Fibroblast of the aortic adventitia (primary cell): Measurements from ENCODE around the gene PNRC1. TPM values are rescaled to one million over a fixed set of nuclear protein-coding genes. Genes with fewer than 3 reads are reported as not detected.
A peak's percentile ranks its signal among the peaks of the same experiment; 100 is the strongest.

Source experiments
- DNase-seq: peaks from one replicate; pipeline ENCODE4 v3.0.0-alpha.2; 2010; ENCODE audit warnings: low read depth
- H3K4me3 ChIP-seq: 2 replicates; pipeline ENCODE4 v1.5.1; 2011; ENCODE audit warnings: low read depth, mild to moderate bottlenecking, control low read depth, low read length, moderate library complexity
- total RNA-seq: library from RNA; depleted of rRNA; stranded (reverse); fragments of >200 nt; gene quantifications from 2 replicates; pipeline ENCODE4 v1.2.3, GENCODE V29; 2012; ENCODE audit warnings: low replicate concordance
- TF ChIP-seq, protein P1 (sequence below): IDR thresholded peaks from 2 replicates; pipeline ENCODE4 v1.5.1; 2011; ENCODE audit warnings: mild to moderate bottlenecking, low read length, control low read depth, inconsistent platforms; ENCODE audit not compliant: insufficient read depth

Gene PNRC1
- total RNA-seq, 1 donor, result 92.3 TPM

DNA sequence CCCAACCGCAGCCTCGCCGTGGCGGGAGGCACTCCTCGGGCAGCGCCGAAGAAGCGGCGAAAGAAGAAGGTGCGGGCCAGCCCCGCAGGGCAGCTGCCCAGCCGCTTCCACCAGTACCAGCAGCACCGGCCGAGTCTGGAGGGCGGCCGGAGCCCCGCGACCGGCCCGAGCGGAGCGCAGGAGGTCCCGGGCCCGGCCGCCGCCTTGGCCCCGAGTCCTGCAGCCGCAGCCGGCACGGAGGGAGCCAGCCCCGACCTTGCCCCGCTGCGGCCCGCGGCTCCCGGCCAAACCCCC, 525 bp downstream of the PNRC1 start:
- TF ChIP-seq, protein P1, sequence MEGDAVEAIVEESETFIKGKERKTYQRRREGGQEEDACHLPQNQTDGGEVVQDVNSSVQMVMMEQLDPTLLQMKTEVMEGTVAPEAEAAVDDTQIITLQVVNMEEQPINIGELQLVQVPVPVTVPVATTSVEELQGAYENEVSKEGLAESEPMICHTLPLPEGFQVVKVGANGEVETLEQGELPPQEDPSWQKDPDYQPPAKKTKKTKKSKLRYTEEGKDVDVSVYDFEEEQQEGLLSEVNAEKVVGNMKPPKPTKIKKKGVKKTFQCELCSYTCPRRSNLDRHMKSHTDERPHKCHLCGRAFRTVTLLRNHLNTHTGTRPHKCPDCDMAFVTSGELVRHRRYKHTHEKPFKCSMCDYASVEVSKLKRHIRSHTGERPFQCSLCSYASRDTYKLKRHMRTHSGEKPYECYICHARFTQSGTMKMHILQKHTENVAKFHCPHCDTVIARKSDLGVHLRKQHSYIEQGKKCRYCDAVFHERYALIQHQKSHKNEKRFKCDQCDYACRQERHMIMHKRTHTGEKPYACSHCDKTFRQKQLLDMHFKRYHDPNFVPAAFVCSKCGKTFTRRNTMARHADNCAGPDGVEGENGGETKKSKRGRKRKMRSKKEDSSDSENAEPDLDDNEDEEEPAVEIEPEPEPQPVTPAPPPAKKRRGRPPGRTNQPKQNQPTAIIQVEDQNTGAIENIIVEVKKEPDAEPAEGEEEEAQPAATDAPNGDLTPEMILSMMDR, result no peak
- H3K4me3 ChIP-seq, result peak overlapping the region; percentile 90
- no peak for DNase-seq

DNA sequence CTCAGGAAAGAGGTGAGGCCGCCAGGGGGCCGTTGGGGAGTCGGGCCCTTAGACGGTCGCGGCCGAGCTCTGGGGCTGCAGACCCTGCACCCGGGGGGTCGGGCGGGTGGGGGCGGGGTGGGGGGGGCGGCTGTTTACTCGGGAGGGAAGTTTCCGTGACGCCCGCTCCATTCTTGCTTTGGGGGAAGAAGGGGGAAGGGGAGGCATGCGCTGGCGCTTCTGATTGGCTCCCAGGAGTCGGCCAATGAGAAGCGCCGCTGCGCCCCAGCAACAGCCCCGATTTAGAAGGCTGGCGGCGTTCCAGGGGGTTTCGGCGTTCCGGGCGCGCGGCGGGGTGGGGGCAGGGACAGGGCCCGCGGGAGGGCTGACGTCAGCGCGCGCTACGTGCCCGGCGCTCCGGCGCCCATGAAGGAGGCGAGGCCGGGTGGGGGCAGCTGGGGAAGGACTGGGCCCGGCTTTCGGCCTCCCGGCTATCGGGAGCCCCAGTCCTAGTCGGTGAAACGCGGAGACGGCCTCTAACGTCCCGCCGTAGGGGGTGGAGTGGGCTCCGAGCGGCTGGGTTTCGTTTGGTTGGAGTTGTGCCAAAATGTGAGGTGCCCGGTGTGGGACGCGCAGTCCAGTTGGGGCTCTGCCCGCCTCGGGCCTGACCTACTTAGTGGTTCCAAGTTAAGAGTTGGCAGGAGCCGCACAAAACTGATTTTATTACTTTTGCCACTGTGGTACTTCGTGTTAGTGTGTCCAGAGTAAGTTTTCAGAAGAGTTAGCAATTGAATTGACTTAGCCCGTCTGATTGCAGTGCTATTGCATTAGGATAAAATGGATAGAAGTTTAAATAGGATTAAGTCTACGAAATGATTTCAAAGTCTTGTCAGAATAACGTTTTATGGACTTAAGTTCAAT, 1.1 kb downstream of the PNRC1 start:
- TF ChIP-seq, protein P1, result peak; percentile 9
- H3K4me3 ChIP-seq, result peak overlapping the region; percentile 90
- peak; percentile 96 for DNase-seq

DNA sequence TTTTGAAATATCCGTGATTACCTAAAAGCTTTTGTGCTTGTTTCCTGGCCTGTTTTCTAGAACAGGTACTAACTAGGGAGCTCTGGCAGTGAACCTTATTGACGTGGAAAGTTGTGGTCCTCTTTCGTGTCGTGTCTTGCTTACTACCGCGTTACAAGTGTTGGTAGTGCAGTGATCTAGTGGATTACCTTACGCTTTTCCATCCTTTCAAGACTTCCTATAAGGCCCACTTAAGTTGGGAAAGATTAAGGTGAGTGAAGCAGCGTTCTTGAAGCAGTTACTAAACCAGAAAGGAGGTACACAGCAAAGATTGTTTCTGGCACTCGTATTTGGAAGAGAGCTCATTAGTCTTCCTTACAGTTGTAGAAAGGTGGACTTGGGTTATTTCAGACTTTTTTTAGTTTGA, 1.9 kb downstream of the PNRC1 start:
- TF ChIP-seq, protein P1, result no peak
- DNase-seq, result peak; percentile 70
- peak overlapping the region; percentile 90 for H3K4me3 ChIP-seq

DNA sequence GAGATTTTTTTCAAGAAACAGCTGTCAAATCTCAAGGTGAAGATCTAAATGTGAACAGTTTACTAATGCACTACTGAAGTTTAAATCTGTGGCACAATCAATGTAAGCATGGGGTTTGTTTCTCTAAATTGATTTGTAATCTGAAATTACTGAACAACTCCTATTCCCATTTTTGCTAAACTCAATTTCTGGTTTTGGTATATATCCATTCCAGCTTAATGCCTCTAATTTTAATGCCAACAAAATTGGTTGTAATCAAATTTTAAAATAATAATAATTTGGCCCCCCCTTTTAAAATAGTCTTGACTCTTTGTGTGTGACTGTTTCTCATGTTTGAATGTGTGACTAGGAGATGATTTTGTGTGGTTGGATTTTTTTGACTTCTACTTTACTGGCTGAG, 4.0 kb downstream of the PNRC1 start:
- peak overlapping the region; percentile 90 for H3K4me3 ChIP-seq
- TF ChIP-seq, protein P1, result no peak
- DNase-seq, result no peak

DNA sequence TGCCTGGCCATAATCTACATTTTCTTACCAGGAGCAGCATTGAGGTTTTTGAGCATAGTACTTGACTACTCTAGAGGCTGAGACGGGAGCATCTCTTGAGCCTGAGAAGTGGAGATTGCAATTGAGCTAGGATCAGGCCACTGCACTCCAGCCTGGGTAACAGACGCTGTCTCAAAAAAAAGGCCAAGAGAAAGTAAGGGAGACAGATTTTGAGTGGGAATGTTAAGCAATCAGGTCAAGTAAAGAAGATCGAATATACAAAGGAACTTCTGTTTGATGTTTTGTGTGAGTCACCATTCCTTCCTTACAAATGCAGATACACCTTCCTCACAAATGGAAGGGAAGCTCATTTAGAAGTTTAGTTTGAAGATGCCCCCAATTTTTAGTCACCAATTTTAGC, 4.4 kb downstream of the PNRC1 start:
- peak; percentile 53 for DNase-seq
- TF ChIP-seq, protein P1, result no peak
- peak overlapping the region; percentile 90 for H3K4me3 ChIP-seq

DNA sequence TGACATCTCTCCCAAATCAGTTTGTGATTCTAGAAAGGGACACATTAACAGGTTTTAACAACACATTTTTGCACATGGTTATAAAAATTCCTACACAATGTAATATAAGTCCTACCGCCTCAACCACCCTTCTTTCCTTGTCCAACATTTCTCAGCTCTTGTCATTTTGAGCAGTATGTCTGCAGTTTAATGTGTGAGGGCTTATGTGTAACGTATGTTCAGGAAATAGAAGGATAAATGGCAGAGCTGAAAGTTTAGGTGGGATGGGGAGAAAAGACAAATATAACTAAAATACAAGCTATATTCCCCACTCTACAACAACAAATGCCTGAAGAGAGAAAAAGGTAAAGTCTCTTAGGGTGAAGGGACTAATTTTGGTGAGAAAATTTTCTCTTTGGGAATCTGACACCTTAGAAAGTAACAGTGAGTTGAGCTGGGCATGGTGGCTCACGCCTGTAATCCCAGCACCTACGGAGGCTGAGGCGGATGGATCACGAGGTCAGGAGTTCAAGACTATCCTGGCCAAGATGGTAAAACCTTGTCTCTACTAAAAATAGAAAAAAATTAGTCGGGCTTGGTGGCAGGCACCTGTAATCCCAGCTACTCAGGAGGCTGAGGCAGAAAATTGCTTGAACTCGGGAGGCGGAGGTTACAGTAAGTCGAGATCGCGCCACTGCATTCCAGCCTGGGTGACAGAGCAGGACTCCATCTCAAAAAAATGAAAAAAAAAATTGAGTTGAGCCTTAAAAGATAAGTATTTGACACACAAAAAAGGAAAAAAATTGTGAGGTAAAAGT, 5.1 kb downstream of the PNRC1 start:
- DNase-seq, result peak; percentile 46
- peak overlapping the region; percentile 11 for H3K4me3 ChIP-seq
- TF ChIP-seq, protein P1, result no peak
